IMR-90 (cell line): Measurements from ENCODE around the gene MYO3B. TPM values are rescaled to one million over a fixed set of nuclear protein-coding genes. Genes with fewer than 3 reads are reported as not detected.

ENCODE experiments used
- ATAC-seq: fragments of 200-7000 bp; cut with Tn5 transposase; 2 replicates; pipeline ENCODE4 v1.9.1; 2020; ENCODE audit warnings: low read depth, mild to moderate bottlenecking, moderate library complexity
- BruUV-seq: library from RNA; stranded (reverse); fragments of 400-500 nt; replicated peaks from 2 replicates; lab custom pipeline; 2021; lab: Mats Ljungman, UMichigan
- CTCF ChIA-PET: fragments of 300-600 bp; formaldehyde crosslinking; extraction: SDS; loops from one replicate; lab custom pipeline; 2021; ENCODE audit warnings: antibody characterized with exemption; lab: Yijun Ruan, JAX
- POLR2A ChIA-PET: fragments of 300-600 bp; sonication (Branson Sonifier 250); formaldehyde crosslinking; loops from one replicate; lab custom pipeline; 2022; ENCODE audit warnings: antibody characterized with exemption; ENCODE audit not compliant: unreplicated experiment; lab: Charles Lee
- DNase-seq: peaks from one replicate; pipeline ENCODE4 v3.0.0; 2013
- H2AFZ ChIP-seq: replicated peaks from 2 replicates; pipeline ENCODE3; 2013; ENCODE audit warnings: low read length, mild to moderate bottlenecking; ENCODE audit not compliant: poor library complexity
- H2AK5ac ChIP-seq: 2 replicates; pipeline ENCODE4 v1.6.1; 2013; ENCODE audit warnings: low read depth, low read length, inconsistent platforms
- H2AK9ac ChIP-seq: replicated peaks from 2 replicates; pipeline ENCODE3; 2013; ENCODE audit warnings: mild to moderate bottlenecking, low read depth, low read length, moderate library complexity; ENCODE audit not compliant: poor library complexity
- H2BK120ac ChIP-seq: 2 replicates; pipeline ENCODE4 v1.6.1; 2013; ENCODE audit warnings: low read depth, low read length, inconsistent platforms
- H2BK15ac ChIP-seq: 3 replicates; pipeline ENCODE4 v1.6.1; 2013; ENCODE audit warnings: low read depth, low read length, inconsistent platforms
- H2BK20ac ChIP-seq: 2 replicates; pipeline ENCODE4 v1.6.1; 2013; ENCODE audit warnings: low read depth, mild to moderate bottlenecking, inconsistent platforms, low read length, moderate library complexity
- H2BK5ac ChIP-seq: 2 replicates; pipeline ENCODE4 v1.6.1; 2013; ENCODE audit warnings: mild to moderate bottlenecking, low read depth, low read length, inconsistent platforms; ENCODE audit not compliant: poor library complexity, severe bottlenecking
- H3K14ac ChIP-seq: replicated peaks from 2 replicates; pipeline ENCODE4 v1.6.1; 2013; ENCODE audit warnings: low read depth, low read length, inconsistent platforms
- H3K18ac ChIP-seq: 2 replicates; pipeline ENCODE4 v1.6.1; 2013; ENCODE audit warnings: low read depth, low read length, control low read depth
- H3K23ac ChIP-seq: 2 replicates; pipeline ENCODE4 v1.6.1; 2013; ENCODE audit warnings: low read depth, low read length, inconsistent platforms
- H3K27ac ChIP-seq: 2 replicates; pipeline ENCODE4 v1.5.1; 2013; ENCODE audit warnings: mild to moderate bottlenecking, control low read depth, low read length; ENCODE audit not compliant: insufficient read depth
- H3K27me3 ChIP-seq: 2 replicates; pipeline ENCODE4 v1.6.1; 2013; ENCODE audit warnings: low read length; ENCODE audit not compliant: control insufficient read depth, insufficient read depth
- H3K36me3 ChIP-seq: 2 replicates; pipeline ENCODE4 v1.6.1; 2013; ENCODE audit warnings: low read length, mixed read lengths; ENCODE audit not compliant: control insufficient read depth, insufficient read depth
- H3K4ac ChIP-seq: 2 replicates; pipeline ENCODE4 v1.6.1; 2013; ENCODE audit warnings: low read depth, low read length, inconsistent platforms
- H3K4me1 ChIP-seq: 2 replicates; pipeline ENCODE4 v1.6.1; 2013; ENCODE audit warnings: low read length, mixed read lengths; ENCODE audit not compliant: control insufficient read depth, insufficient read depth
- H3K4me2 ChIP-seq: 2 replicates; pipeline ENCODE4 v1.6.1; 2013; ENCODE audit warnings: low read depth, mild to moderate bottlenecking, control low read depth, low read length, moderate library complexity
- H3K4me3 ChIP-seq: 2 replicates; pipeline ENCODE4 v1.5.1; 2013; ENCODE audit warnings: low read depth, mild to moderate bottlenecking, control low read depth, low read length, moderate library complexity; ENCODE audit not compliant: insufficient read depth
- H3K56ac ChIP-seq: 2 replicates; pipeline ENCODE4 v1.6.1; 2013; ENCODE audit warnings: low read length, inconsistent platforms; ENCODE audit not compliant: insufficient read depth; ENCODE audit errors: extremely low read depth
- H3K79me1 ChIP-seq, 2 experiments: 2 replicates each; pipeline ENCODE4 v1.6.1; 2013; ENCODE audit warnings: low read length in 2 of 2, inconsistent platforms in 1 of 2, low read depth in 1 of 2
- H3K9ac ChIP-seq: 2 replicates; pipeline ENCODE4 v1.6.1; 2013; ENCODE audit warnings: low read depth, low read length, control low read depth
- H3K9me1 ChIP-seq: 2 replicates; pipeline ENCODE4 v1.6.1; 2013; ENCODE audit warnings: low read length, inconsistent platforms; ENCODE audit not compliant: insufficient read depth
- H3K9me3 ChIP-seq: 2 replicates; pipeline ENCODE4 v1.6.1; 2013; ENCODE audit warnings: low read length; ENCODE audit not compliant: control insufficient read depth, insufficient read depth
- H4K20me1 ChIP-seq: 2 replicates; pipeline ENCODE4 v1.6.1; 2013; ENCODE audit warnings: low read length, inconsistent platforms; ENCODE audit not compliant: insufficient read depth
- H4K5ac ChIP-seq: 2 replicates; pipeline ENCODE4 v1.6.1; 2013; ENCODE audit warnings: mild to moderate bottlenecking, low read depth, low read length, control low read depth
- H4K8ac ChIP-seq, 2 experiments: 2 replicates each; pipeline ENCODE4 v1.6.1; 2013; ENCODE audit warnings: low read depth in 2 of 2, low read length in 2 of 2, control low read depth in 1 of 2, inconsistent platforms in 1 of 2
- H4K91ac ChIP-seq: 2 replicates; pipeline ENCODE4 v1.6.1; 2013; ENCODE audit warnings: low read depth, low read length, inconsistent platforms; ENCODE audit not compliant: insufficient read depth
- BHLHE40 ChIP-seq: fragments of 150-350 bp; IDR thresholded peaks from 2 replicates; pipeline ENCODE4 v1.6.1; 2016; ENCODE audit warnings: mild to moderate bottlenecking, low read depth, low read length
- CEBPB ChIP-seq: IDR thresholded peaks from 2 replicates; pipeline ENCODE4 v1.6.1; 2012; ENCODE audit warnings: low read depth, low read length, improper control_type of control experiment
- CHD1 ChIP-seq: IDR thresholded peaks from 2 replicates; pipeline ENCODE4 v1.6.1; 2012; ENCODE audit warnings: low read depth, low read length, improper control_type of control experiment
- FOS ChIP-seq: fragments of 150-350 bp; IDR thresholded peaks from 2 replicates; pipeline ENCODE4 v1.6.1; 2016; ENCODE audit warnings: low read depth, low read length
- MAFK ChIP-seq: IDR thresholded peaks from 2 replicates; pipeline ENCODE4 v1.6.1; 2012; ENCODE audit warnings: low read depth, low read length, improper control_type of control experiment
- MAZ ChIP-seq: IDR thresholded peaks from 2 replicates; pipeline ENCODE4 v1.6.1; 2012; ENCODE audit warnings: low read depth, mild to moderate bottlenecking, low read length, improper control_type of control experiment, moderate library complexity, borderline replicate concordance
- MXI1 ChIP-seq: IDR thresholded peaks from 2 replicates; pipeline ENCODE4 v1.6.1; 2012; ENCODE audit warnings: low read depth, mild to moderate bottlenecking, low read length, moderate library complexity, borderline replicate concordance
- NFE2L2 ChIP-seq: fragments of 150-350 bp; IDR thresholded peaks from 2 replicates; pipeline ENCODE4 v1.6.1; 2016; ENCODE audit warnings: low read depth, mild to moderate bottlenecking, low read length
- POLR2A ChIP-seq: IDR thresholded peaks from 2 replicates; pipeline ENCODE4 v1.6.1; 2012; ENCODE audit warnings: mild to moderate bottlenecking, low read depth, low read length
- RAD21 ChIP-seq: IDR thresholded peaks from 2 replicates; pipeline ENCODE4 v1.6.1; 2012; ENCODE audit warnings: low read length, improper control_type of control experiment
- RCOR1 ChIP-seq: IDR thresholded peaks from 2 replicates; pipeline ENCODE4 v1.6.1; 2012; ENCODE audit warnings: mild to moderate bottlenecking, low read length, improper control_type of control experiment; ENCODE audit not compliant: insufficient replicate concordance
- RFX5 ChIP-seq: IDR thresholded peaks from 2 replicates; pipeline ENCODE4 v1.8.0; 2012; ENCODE audit warnings: low read depth, mild to moderate bottlenecking, low read length, moderate library complexity
- SMC3 ChIP-seq: fragments of 150-350 bp; IDR thresholded peaks from 2 replicates; pipeline ENCODE4 v1.6.1; 2016; ENCODE audit warnings: low read depth, mild to moderate bottlenecking, antibody characterized with exemption, low read length, moderate library complexity
- WGBS, 2 experiments: methylation state at CpG; one replicate each; pipeline versions ENCODE4 v1.1.5 to v1.1.7; 2013; ENCODE audit warnings: missing lambda C conversion rate in 2 of 2; ENCODE audit not compliant: insufficient read length in 1 of 2; ENCODE audit errors: extremely low coverage in 2 of 2; 5-methylcytosine and 5-hydroxymethylcytosine counted together
- dilution Hi-C: fragments of 300-500 bp; cut with HindIII; formaldehyde crosslinking; loops from one replicate; pipeline ENCODE4 v1.14.3; 2018; ENCODE audit warnings: low sequenced_read_pairs; ENCODE audit not compliant: unreplicated experiment
- in situ Hi-C: fragments of 300-500 bp; cut with MboI; formaldehyde crosslinking; loops from 3 replicates; pipeline ENCODE4 v1.14.3; 2019; ENCODE audit warnings: low sequenced_read_pairs, inconsistent platforms, mixed read lengths
- intact Hi-C: fragments of 100-400 bp; cut with micrococcal nuclease; formaldehyde crosslinking; loops from 2 replicates; pipeline ENCODE4 v1.10.0; 2022
- polyA plus RNA-seq, 3 experiments: library from polyadenylated mRNA; depleted of rRNA; stranded (reverse); fragments of >200 nt; gene quantifications; 2 replicates each; pipeline ENCODE4 v1.2.3, GENCODE V29; 2012; ENCODE audit warnings: low replicate concordance in 1 of 3
- total RNA-seq: library from RNA; depleted of rRNA; stranded (reverse); fragments of >200 nt; gene quantifications from 2 replicates; pipeline ENCODE4 v1.2.3, GENCODE V29; 2012
- TF ChIP-seq, protein P1 (sequence below): fragments of 150-350 bp; IDR thresholded peaks from 2 replicates; pipeline ENCODE4 v1.6.1; 2017; ENCODE audit warnings: mild to moderate bottlenecking, antibody characterized with exemption, low read length, low read depth
- TF ChIP-seq, protein P2 (sequence below): fragments of 150-350 bp; IDR thresholded peaks from 2 replicates; pipeline ENCODE4 v1.6.1; 2016; ENCODE audit warnings: low read depth, mild to moderate bottlenecking, low read length, moderate library complexity, borderline replicate concordance
- TF ChIP-seq, protein P3 (sequence below): conservative IDR thresholded peaks from 2 replicates; pipeline ENCODE4 v1.5.1; 2012; ENCODE audit warnings: mild to moderate bottlenecking, low read depth, low read length, improper control_type of control experiment

The MYO3B gene
- total and polyA plus RNA-seq, 2 of the 4 experiments (the other 2 are of a cell fraction): 0.02 TPM; not detected in 1

- CTCF ChIA-PET: no interaction called here
- DNase-seq (no peak), ATAC-seq (no peak)
Measured at GRCh38 chr2:170518911-170519310, 341.0 kb downstream of the MYO3B start.

More at GRCh38 chr2:170518911-170519310, 341.0 kb downstream of the MYO3B start:
- Histone ChIP-seq H3K27ac (no peak overlapping the region), H3K79me1 (no peaks in the 10 kb centered on the region), H4K5ac (no peak overlapping the region), H3K27me3 (peaks cover 2% of the 10 kb centered on the region; the same call in 1 of the 2 replicates), H3K36me3 (no peaks in the 10 kb centered on the region), H3K18ac (no peak overlapping the region), H3K9me1 (no peaks in the 10 kb centered on the region), H3K9ac (no peak overlapping the region), H2AK5ac (no peak overlapping the region), H2BK20ac (no peak overlapping the region), H2BK5ac (no peak overlapping the region), H4K91ac (no peak overlapping the region), H2BK15ac (no peak overlapping the region), H3K9me3 (no peaks in the 10 kb centered on the region), H3K14ac (no peak overlapping the region), H3K23ac (no peak overlapping the region), H3K56ac (no peak overlapping the region), H4K20me1 (no peaks in the 10 kb centered on the region), H2AFZ (no peak overlapping the region), H3K4me1 (no peaks in the 10 kb centered on the region), H3K4ac (no peak overlapping the region), H2AK9ac (no peak overlapping the region), H2BK120ac (no peak overlapping the region), H3K4me2 (no peak overlapping the region), H4K8ac (no peak overlapping the region), H3K4me3 (no peak overlapping the region)
- dilution Hi-C loops (no loop called here), intact Hi-C loops (no loop called here), in situ Hi-C loops (no loop called here)
- BruUV-seq: no TSS peak
- TF ChIP-seq, protein P1, sequence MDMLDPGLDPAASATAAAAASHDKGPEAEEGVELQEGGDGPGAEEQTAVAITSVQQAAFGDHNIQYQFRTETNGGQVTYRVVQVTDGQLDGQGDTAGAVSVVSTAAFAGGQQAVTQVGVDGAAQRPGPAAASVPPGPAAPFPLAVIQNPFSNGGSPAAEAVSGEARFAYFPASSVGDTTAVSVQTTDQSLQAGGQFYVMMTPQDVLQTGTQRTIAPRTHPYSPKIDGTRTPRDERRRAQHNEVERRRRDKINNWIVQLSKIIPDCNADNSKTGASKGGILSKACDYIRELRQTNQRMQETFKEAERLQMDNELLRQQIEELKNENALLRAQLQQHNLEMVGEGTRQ: no peak
- TF ChIP-seq MAZ: no peak
- no peak for TF ChIP-seq NFE2L2
- TF ChIP-seq MXI1: no peak
- no peak for TF ChIP-seq MAFK
- TF ChIP-seq, protein P2, sequence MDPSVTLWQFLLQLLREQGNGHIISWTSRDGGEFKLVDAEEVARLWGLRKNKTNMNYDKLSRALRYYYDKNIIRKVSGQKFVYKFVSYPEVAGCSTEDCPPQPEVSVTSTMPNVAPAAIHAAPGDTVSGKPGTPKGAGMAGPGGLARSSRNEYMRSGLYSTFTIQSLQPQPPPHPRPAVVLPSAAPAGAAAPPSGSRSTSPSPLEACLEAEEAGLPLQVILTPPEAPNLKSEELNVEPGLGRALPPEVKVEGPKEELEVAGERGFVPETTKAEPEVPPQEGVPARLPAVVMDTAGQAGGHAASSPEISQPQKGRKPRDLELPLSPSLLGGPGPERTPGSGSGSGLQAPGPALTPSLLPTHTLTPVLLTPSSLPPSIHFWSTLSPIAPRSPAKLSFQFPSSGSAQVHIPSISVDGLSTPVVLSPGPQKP: no peak
- TF ChIP-seq SMC3: no peak
- no peak for TF ChIP-seq CEBPB
- TF ChIP-seq FOS: no peak
- TF ChIP-seq CHD1: no peak
- TF ChIP-seq RFX5: no peak
- TF ChIP-seq RAD21: no peak
- TF ChIP-seq, protein P3, sequence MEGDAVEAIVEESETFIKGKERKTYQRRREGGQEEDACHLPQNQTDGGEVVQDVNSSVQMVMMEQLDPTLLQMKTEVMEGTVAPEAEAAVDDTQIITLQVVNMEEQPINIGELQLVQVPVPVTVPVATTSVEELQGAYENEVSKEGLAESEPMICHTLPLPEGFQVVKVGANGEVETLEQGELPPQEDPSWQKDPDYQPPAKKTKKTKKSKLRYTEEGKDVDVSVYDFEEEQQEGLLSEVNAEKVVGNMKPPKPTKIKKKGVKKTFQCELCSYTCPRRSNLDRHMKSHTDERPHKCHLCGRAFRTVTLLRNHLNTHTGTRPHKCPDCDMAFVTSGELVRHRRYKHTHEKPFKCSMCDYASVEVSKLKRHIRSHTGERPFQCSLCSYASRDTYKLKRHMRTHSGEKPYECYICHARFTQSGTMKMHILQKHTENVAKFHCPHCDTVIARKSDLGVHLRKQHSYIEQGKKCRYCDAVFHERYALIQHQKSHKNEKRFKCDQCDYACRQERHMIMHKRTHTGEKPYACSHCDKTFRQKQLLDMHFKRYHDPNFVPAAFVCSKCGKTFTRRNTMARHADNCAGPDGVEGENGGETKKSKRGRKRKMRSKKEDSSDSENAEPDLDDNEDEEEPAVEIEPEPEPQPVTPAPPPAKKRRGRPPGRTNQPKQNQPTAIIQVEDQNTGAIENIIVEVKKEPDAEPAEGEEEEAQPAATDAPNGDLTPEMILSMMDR: no peak
- no peak for TF ChIP-seq RCOR1
- TF ChIP-seq BHLHE40: no peak
- no peak for TF ChIP-seq POLR2A
- POLR2A ChIA-PET: no interaction called here
- no CpG with 5 or more reads among the region's 2 CpGs for WGBS, 2 experiments
